ENCODE data around the gene ATP2B2. TPM values are rescaled to one million over a fixed set of nuclear protein-coding genes. Genes with fewer than 3 reads are reported as not detected.

The ATP2B2 gene
- total and polyA plus RNA-seq, 2 donors (not counting 1 experiment from before 2014, with no cell fraction given), result not detected

- no CpG with 5 or more reads among the region's 3 CpGs for WGBS (ENCODE audit: insufficient coverage)
Observed at GRCh38 chr3:10475983-10476382, 29.4 kb downstream of the ATP2B2 start.

GRCh38 chr3:10474847-10475246, 30.5 kb downstream of the ATP2B2 start:
- H3K36me3 ChIP-seq (replicated peaks in 1 of 2; ENCODE audit: control extremely low read depth in 1 of 2, control insufficient read depth in 1 of 2, extremely low read depth in 1 of 2, insufficient read depth in 2 of 2, low read length in 1 of 2), result no peaks in the 10 kb centered on the region
- no peak overlapping the region for H3K9ac ChIP-seq (ENCODE audit: low read length)
- peaks cover 0 to 36% (median 5%) of the 10 kb centered on the region in 4 experiments for H3K27me3 ChIP-seq (replicated peaks in 1 of 4; ENCODE audit: control extremely low read depth in 1 of 4, control insufficient read depth in 3 of 4, insufficient read depth in 4 of 4, low read length in 3 of 4)
- no peaks in the 10 kb centered on the region for H3K79me2 ChIP-seq (ENCODE audit: control insufficient read depth, insufficient read depth, low read length)
- Mint-ChIP-seq H3K4me1 (no peaks in the 10 kb centered on the region), H3K27ac (no peak overlapping the region), H3K9me3 (ENCODE audit: insufficient read depth) (peaks cover 11% of the 10 kb centered on the region), H3K4me3 (no peak overlapping the region), H3K27me3 (peaks cover 23% of the 10 kb centered on the region)
- TF ChIP-seq EZH2 (IDR thresholded peaks at IDR 0.05; ENCODE audit: borderline replicate concordance, insufficient read depth, low read depth, low read length, poor library complexity, severe bottlenecking), result no peak
- TF ChIP-seq CTCF (IDR thresholded peaks at IDR 0.05), result no peak
- WGBS (ENCODE audit: insufficient coverage), result 40% methylated on average over 3 of the region's 9 CpGs
- peaks cover 0 to 4% of the 10 kb centered on the region in 2 donors for H3K4me1 ChIP-seq (ENCODE audit: control insufficient read depth in 2 of 2, insufficient read depth in 2 of 2, low read length in 2 of 2)
- no peak overlapping the region for H3K4me3 ChIP-seq (ENCODE audit: control extremely low read depth in 1 of 5, extremely low read depth in 1 of 5, insufficient read depth in 1 of 5, low read depth in 2 of 5, low read length in 4 of 5)
- H3K27ac ChIP-seq (ENCODE audit: low read length in 2 of 2), result no peak overlapping the region
- no peak overlapping the region for H3K4me2 ChIP-seq (replicated peaks; ENCODE audit: low read depth, low read length, poor library complexity, severe bottlenecking)
- no peak overlapping the region for H2AFZ ChIP-seq (ENCODE audit: insufficient read depth, low read depth, low read length, poor library complexity, severe bottlenecking)
- ChIA-PET CTCF (no interaction called here), POLR2A (no interaction called here)
- no peak for ATAC-seq (ENCODE audit: low read depth)
- no peak for DNase-seq
- peaks cover 1 to 14% (median 13%) of the 10 kb centered on the region in 3 donors for H3K9me3 ChIP-seq (ENCODE audit: control extremely low read depth in 1 of 3, control insufficient read depth in 2 of 3, insufficient read depth in 1 of 3, low read length in 2 of 3)
- no peaks in the 10 kb centered on the region for H4K20me1 ChIP-seq (ENCODE audit: control insufficient read depth, insufficient read depth, low read length, poor library complexity, severe bottlenecking)
- intact Hi-C loops (cut with micrococcal nuclease), result no loop called here

More at GRCh38 chr3:10475983-10476382, 29.4 kb downstream of the ATP2B2 start:
- H4K20me1 ChIP-seq (ENCODE audit: control insufficient read depth, insufficient read depth, low read length, poor library complexity, severe bottlenecking), result no peaks in the 10 kb centered on the region
- ATAC-seq (ENCODE audit: low read depth) (no peak), DNase-seq (no peak)
- H3K36me3 ChIP-seq (replicated peaks in 1 of 2; ENCODE audit: control extremely low read depth in 1 of 2, control insufficient read depth in 1 of 2, extremely low read depth in 1 of 2, insufficient read depth in 2 of 2, low read length in 1 of 2), result no peaks in the 10 kb centered on the region
- no peak overlapping the region for H3K4me3 ChIP-seq (ENCODE audit: control extremely low read depth in 1 of 5, extremely low read depth in 1 of 5, insufficient read depth in 1 of 5, low read depth in 2 of 5, low read length in 4 of 5)
- no peak overlapping the region for H2AFZ ChIP-seq (ENCODE audit: insufficient read depth, low read depth, low read length, poor library complexity, severe bottlenecking)
- Mint-ChIP-seq H3K27ac (no peak overlapping the region), H3K9me3 (ENCODE audit: insufficient read depth) (peaks cover 11% of the 10 kb centered on the region), H3K27me3 (peaks cover 17% of the 10 kb centered on the region), H3K4me1 (no peaks in the 10 kb centered on the region), H3K4me3 (no peak overlapping the region)
- TF ChIP-seq CTCF (IDR thresholded peaks at IDR 0.05), result no peak
- TF ChIP-seq EZH2 (IDR thresholded peaks at IDR 0.05; ENCODE audit: borderline replicate concordance, insufficient read depth, low read depth, low read length, poor library complexity, severe bottlenecking), result no peak
- no peak overlapping the region for H3K4me2 ChIP-seq (replicated peaks; ENCODE audit: low read depth, low read length, poor library complexity, severe bottlenecking)
- H3K9ac ChIP-seq (ENCODE audit: low read length), result no peak overlapping the region
- peaks cover 0 to 3% of the 10 kb centered on the region in 2 donors for H3K4me1 ChIP-seq (ENCODE audit: control insufficient read depth in 2 of 2, insufficient read depth in 2 of 2, low read length in 2 of 2)
- H3K27ac ChIP-seq (ENCODE audit: low read length in 2 of 2), result no peak overlapping the region
- peaks cover 1 to 14% (median 13%) of the 10 kb centered on the region in 3 donors for H3K9me3 ChIP-seq (ENCODE audit: control extremely low read depth in 1 of 3, control insufficient read depth in 2 of 3, insufficient read depth in 1 of 3, low read length in 2 of 3)
- CTCF ChIA-PET, result interaction anchor here (0.9 kb wide), 1 partner anchor 132 kb away, joined by 4 read pairs; no protein-coding TSS in a partner anchor
- H3K27me3 ChIP-seq (replicated peaks in 1 of 4; ENCODE audit: control extremely low read depth in 1 of 4, control insufficient read depth in 3 of 4, insufficient read depth in 4 of 4, low read length in 3 of 4), result peaks cover 0 to 25% (median 3%) of the 10 kb centered on the region in 4 experiments
- intact Hi-C loops (cut with micrococcal nuclease), result no loop called here
- POLR2A ChIA-PET, result no interaction called here
- H3K79me2 ChIP-seq (ENCODE audit: control insufficient read depth, insufficient read depth, low read length), result no peaks in the 10 kb centered on the region

Measured in B cell (primary cell).